Measurements from ENCODE around the gene UGT1A4. TPM values are rescaled to one million over a fixed set of nuclear protein-coding genes. Genes with fewer than 3 reads are reported as not detected.
"Not testable (repeated sequence)": the region's sequence is repeated elsewhere in the genome, so short reads cannot be mapped to it uniquely, and the experiment has no call there.

The UGT1A4 gene
- total RNA-seq, 1 donor from 2014 or later, result not detected

GRCh38 chr2:233728723-233729301, 10.3 kb downstream of the UGT1A4 start, which contains the start of gene UGT1A3:
TSS of gene UGT1A3 (plus strand) at chr2:233729042. CDS start at chr2:233729127, 85 bp downstream.
- intact Hi-C loops (cut with DNase I), result no loop called here
- no peaks in the 10 kb centered on the region for H3K9me3 ChIP-seq
- no peaks in the 10 kb centered on the region for H3K36me3 ChIP-seq
- TF ChIP-seq CTCF (IDR thresholded peaks at IDR 0.05), result no peak
- no peak within 1 kb of the TSS for H3K27ac ChIP-seq
- DNase-seq, result no peak
- H3K4me3 ChIP-seq, result no peak within 1 kb of the TSS
- no peaks in the 10 kb centered on the region for H3K27me3 ChIP-seq
- H3K4me1 ChIP-seq, result no peaks in the 10 kb centered on the region
- ATAC-seq, result no peak

- H3K4me1 ChIP-seq; intact Hi-C loops (cut with DNase I); H3K9me3 ChIP-seq; DNase-seq; H3K27me3 ChIP-seq; H3K36me3 ChIP-seq; ATAC-seq; H3K4me3 ChIP-seq; H3K27ac ChIP-seq: not testable (repeated sequence)
Measured at GRCh38 chr2:233736868-233737653, 18.5 kb downstream of the UGT1A4 start.

GRCh38 chr2:233740870-233741269, 22.3 kb downstream of the UGT1A4 start:
- Histone ChIP-seq H3K4me3 (no peak overlapping the region), H3K4me1 (no peaks in the 10 kb centered on the region), H3K27ac (no peak overlapping the region), H3K9me3 (no peaks in the 10 kb centered on the region), H3K27me3 (no peaks in the 10 kb centered on the region), H3K36me3 (no peaks in the 10 kb centered on the region)
- DNase-seq, result no peak
- ATAC-seq, result no peak
- intact Hi-C loops (cut with DNase I), result no loop called here
- TF ChIP-seq CTCF (IDR thresholded peaks at IDR 0.05), result no peak

- no peak overlapping the region for H3K27ac ChIP-seq
- H3K4me1 ChIP-seq, result no peaks in the 10 kb centered on the region
- no peak for TF ChIP-seq CTCF (IDR thresholded peaks at IDR 0.05)
- H3K4me3 ChIP-seq, result no peak overlapping the region
- no peaks in the 10 kb centered on the region for H3K9me3 ChIP-seq
- intact Hi-C loops (cut with DNase I), result no loop called here
- DNase-seq, result no peak
- no peak for ATAC-seq
- H3K36me3 ChIP-seq, result no peaks in the 10 kb centered on the region
- H3K27me3 ChIP-seq, result no peaks in the 10 kb centered on the region
Measured at GRCh38 chr2:233743464-233744259, 25.1 kb downstream of the UGT1A4 start.

- no peak overlapping the region for H3K4me3 ChIP-seq
- H3K4me1 ChIP-seq, result no peaks in the 10 kb centered on the region
- DNase-seq (no peak), ATAC-seq (no peak)
- H3K9me3 ChIP-seq, result no peaks in the 10 kb centered on the region
- no peaks in the 10 kb centered on the region for H3K36me3 ChIP-seq
- H3K27ac ChIP-seq, result no peak overlapping the region
- TF ChIP-seq CTCF (IDR thresholded peaks at IDR 0.05), result no peak
- no peaks in the 10 kb centered on the region for H3K27me3 ChIP-seq
- intact Hi-C loops (cut with DNase I), result no loop called here
Measured at GRCh38 chr2:233745073-233745755, 26.7 kb downstream of the UGT1A4 start.

- DNase-seq; H3K4me1 ChIP-seq; intact Hi-C loops (cut with DNase I); H3K9me3 ChIP-seq; H3K27ac ChIP-seq; H3K36me3 ChIP-seq; H3K27me3 ChIP-seq; H3K4me3 ChIP-seq; ATAC-seq: not testable (repeated sequence)
Measured at GRCh38 chr2:233745838-233746237, 27.3 kb downstream of the UGT1A4 start.

Measured in upper lobe of right lung (tissue), 1 donor.